ENCODE measurements around the gene MTHFR. TPM values are rescaled to one million over a fixed set of nuclear protein-coding genes. Genes with fewer than 3 reads are reported as not detected.

The MTHFR gene
- total RNA-seq, 1 donor from 2014 or later: 48.4 TPM

- Histone ChIP-seq H3K27me3 (no peaks in the 10 kb centered on the region), H3K27ac (peak within 1 kb of the TSS; percentile 73 to 90), H3K9me3 (no peaks in the 10 kb centered on the region), H3K36me3 (no peaks in the 10 kb centered on the region), H3K4me1 (peaks cover 3 to 18% of the 10 kb centered on the region in 2 donors), H3K4me3 (peak within 1 kb of the TSS; percentile 72 to 83)
- peak; percentile 81 to 97 for DNase-seq (ENCODE audit: low spot score in 2 of 2)
- intact Hi-C loops (cut with DNase I): loop anchor here (1.0 to 5.0 kb wide), 4 partner anchors 55 to 171 kb away; partner anchors contain the start of genes CLCN6, FBXO2 and FBXO44
- TF ChIP-seq CTCF (IDR thresholded peaks at IDR 0.05): no peak
Observed at GRCh38 chr1:11735854-11736745, 69.7 kb downstream of the MTHFR start, which contains the start of gene AGTRAP. Gene AGTRAP (plus strand): TSS chr1:11736136. CDS start chr1:11736209, 73 bp downstream.

Other genes with a start within 250 kb of the MTHFR start
- gene FBXO2, start 151.5 kb downstream of the MTHFR start, total RNA-seq: 6.1 TPM
- gene FBXO44, start 151.1 kb downstream of the MTHFR start, total RNA-seq: 62.7 TPM
- gene FBXO6, start 141.8 kb downstream of the MTHFR start, total RNA-seq: 7.9 TPM
- 18.3 TPM for gene MAD2L2, start 124.8 kb downstream of the MTHFR start, total RNA-seq
- 1.8 TPM for gene DRAXIN, start 114.3 kb downstream of the MTHFR start, total RNA-seq
- 95.6 TPM for gene AGTRAP, start 69.8 kb downstream of the MTHFR start, total RNA-seq
- not detected for gene C1orf167, start 43.8 kb downstream of the MTHFR start, total RNA-seq
- 18.6 TPM for gene CLCN6, start 227 bp upstream of the MTHFR start, total RNA-seq
- not detected for gene NPPA, start 41.8 kb upstream of the MTHFR start, total RNA-seq
- not detected for gene NPPB, start 53.0 kb upstream of the MTHFR start, total RNA-seq
- 206 TPM for gene KIAA2013, start 120.5 kb upstream of the MTHFR start, total RNA-seq
- gene PLOD1, start 128.8 kb upstream of the MTHFR start, total RNA-seq: 79.9 TPM
- gene MFN2, start 174.5 kb upstream of the MTHFR start, total RNA-seq: 85.6 TPM
- 51.5 TPM for gene MIIP, start 213.5 kb upstream of the MTHFR start, total RNA-seq

Measured in ascending aorta (tissue), 2 donors.